CD4-positive, alpha-beta T cell treated with Interleukin-6 for 4 hours (primary cell): ENCODE measurements around the gene COL5A1.

Experiments
- DNase-seq: peaks from one replicate; pipeline ENCODE4 v3.0.0-alpha.2; 2020; ENCODE audit warnings: mixed read lengths

Gene COL5A1

GRCh38 chr9:134641173-134641989, at the start of gene COL5A1:
Gene COL5A1 (plus strand): TSS chr9:134641803. CDS start chr9:134642188, 385 bp downstream.
- DNase-seq, result peak; percentile 62

DNA sequence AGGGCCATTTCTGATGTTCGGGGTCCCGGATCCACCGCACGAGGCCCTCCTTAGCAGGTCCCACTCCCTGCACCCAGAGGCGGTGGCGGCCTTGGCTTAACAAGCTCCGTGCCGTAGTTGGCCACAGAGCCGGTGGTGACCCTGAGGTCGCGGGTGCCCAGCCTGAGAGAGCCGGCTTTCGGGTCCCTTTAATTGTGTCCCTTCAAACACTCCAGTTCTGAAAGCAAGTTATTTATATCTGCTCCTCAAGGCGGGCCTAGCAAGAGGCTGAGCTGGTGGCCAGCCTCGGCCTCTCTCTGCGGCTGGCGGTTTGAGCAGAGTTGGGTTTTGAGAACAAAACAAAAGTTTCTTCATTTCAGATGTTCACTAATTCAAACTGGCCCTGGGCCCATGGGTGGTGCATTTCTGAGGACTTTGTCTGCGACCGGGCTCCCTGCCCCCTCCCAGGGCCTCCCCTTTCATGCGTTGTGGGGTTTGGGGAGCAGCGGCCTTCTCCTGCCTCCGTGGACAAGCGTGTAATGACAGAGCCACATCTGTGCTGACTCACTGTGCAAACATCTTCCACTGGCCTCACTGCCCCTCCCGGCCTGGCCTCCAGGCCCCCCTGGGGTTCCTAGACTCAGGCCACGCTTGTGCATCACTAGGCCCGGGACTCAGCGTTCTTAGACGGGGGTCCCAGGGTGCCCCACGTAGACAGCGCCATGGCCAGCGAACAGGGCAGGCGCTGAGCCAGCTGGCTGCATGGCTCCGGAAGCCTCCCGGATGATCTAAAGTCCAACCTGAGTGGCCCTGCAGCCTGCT, 49.4 kb upstream of the COL5A1 start:
- no peak for DNase-seq

GRCh38 chr9:134592819-134593200, 48.8 kb upstream of the COL5A1 start:
- DNase-seq, result no peak

DNA sequence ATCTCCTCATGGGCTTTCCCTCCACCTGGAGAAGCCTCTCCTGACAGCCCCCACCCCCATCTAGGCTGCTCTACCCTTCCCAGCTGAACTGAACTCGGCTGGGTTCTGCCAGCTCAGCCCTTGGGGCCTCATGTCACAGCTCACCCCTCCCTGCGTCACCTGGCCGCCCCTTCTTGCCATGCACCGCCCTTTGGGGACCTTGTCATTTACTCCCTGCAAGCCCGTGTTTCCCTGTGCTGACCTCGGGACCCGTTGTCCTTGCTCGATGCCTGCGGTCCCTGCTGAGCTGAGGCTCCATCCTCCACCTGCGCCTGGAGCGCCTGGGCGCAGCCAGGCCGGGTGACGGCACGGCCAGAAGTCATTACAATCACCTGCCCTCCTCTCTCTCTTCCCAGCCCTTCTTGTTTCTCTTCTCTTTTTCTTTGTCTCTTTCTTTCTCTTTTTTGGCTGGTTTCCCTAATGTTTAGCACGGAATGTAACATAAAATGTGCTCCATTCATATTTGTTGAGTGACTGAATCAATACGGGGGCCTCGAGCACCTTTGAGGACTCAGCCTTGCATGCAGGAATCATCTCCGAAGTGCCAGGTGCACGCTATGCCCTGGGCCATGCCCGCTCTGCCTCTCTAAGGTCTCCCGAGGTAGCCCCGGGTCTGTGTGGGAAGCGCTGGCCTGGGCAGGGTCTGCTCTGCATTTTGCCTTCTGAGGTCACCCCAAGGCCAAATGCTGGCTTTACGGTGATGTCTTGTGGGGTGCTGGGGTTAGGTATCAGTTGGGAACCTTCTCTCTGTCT, 48.1 kb upstream of the COL5A1 start:
- DNase-seq, result no peak

- DNase-seq, result no peak
Measured at GRCh38 chr9:134594078-134594941, 47.3 kb upstream of the COL5A1 start.

- DNase-seq, result no peak
Measured at GRCh38 chr9:134595014-134595413, 46.6 kb upstream of the COL5A1 start.

GRCh38 chr9:134597041-134597913, 44.3 kb upstream of the COL5A1 start:
- DNase-seq, result no peak

DNA sequence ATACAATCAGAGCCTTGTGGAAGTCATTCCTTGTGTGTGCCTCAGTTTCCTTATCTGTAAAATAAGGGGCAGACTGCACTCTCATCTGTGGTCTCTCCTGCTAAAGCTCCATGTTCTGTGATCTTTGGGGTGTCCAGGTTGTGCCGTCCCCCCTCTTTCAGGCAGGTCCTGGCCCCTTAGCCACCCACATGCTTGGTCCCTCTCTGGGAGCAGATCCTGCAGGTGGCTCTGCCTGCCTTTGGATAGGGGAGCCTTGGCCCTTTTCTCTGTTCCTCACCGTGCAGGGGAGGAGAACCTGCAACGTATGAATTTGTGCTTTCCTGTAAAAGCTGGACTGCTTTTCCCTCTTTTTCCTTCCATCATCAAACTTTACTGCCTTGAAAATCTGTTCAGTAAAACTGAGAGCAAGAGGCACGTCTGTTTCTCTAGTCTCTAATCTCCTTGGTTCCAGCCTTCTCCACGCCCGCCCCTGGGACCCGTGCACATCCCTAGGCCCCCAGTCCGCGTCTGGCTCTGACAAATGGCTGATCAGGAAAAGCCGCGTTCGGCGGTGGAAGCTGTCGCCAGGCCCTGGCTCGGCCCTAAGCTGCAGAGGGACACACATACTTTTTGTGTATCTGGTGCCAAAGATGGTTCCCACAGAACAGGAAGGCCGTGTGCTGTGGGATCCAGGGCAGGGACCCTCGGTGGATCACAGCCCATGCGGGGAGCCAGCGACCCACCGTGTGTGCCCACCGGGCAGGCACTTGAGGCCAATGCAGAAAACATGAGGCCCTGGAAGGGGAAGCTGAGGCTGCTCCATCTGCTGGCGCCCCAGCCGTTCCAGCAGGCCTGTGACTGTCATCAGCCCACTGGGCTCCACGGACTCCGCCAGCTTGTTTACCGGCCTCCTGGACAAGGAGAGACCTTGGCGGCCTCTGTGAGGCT, 43.4 kb upstream of the COL5A1 start:
- no peak for DNase-seq

GRCh38 chr9:134598884-134599245, 42.7 kb upstream of the COL5A1 start:
- no peak for DNase-seq

- no peak for DNase-seq
Measured at GRCh38 chr9:134600371-134600770, 41.2 kb upstream of the COL5A1 start.

GRCh38 chr9:134600836-134601638, 40.6 kb upstream of the COL5A1 start:
- DNase-seq, result no peak

GRCh38 chr9:134601764-134602163, 39.8 kb upstream of the COL5A1 start:
- DNase-seq, result no peak

DNA sequence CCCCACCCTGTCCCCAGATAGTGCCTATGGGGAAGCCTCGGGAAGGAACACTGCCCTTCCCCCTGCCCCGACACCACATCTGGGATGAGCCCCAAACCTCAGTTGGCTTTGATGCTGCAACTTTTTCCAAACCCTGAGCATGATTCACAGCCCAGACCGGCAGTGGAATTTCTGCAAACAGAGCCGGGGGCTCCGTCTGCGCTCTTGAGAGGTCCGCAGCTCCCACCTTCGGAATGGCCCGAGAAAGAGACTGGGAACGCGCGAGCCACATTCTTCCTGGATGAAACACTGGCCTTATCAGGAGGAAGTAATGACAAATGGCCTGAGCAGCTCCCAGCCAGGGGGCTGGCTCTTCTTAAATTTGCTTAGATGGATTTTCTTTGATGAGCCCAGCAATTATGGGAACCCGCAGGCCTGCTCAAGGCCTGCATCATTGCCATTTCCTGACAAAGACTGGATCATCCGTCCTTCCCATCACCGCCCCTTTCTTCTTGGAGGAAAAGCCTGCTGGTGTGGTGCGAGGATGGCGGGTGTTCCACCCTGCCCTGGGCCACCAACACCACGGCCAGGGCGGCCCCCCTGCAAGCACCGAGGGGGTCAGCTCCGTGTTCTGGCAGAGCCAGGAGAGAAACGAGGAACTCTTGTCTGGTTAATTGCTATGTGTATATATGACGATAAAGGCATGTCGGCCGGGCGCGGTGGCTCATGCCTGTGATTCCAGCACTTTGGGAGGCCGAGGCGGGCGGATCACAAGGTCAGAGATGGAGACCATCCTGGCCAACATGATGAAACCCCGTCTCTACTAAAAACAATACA, 38.8 kb upstream of the COL5A1 start:
- DNase-seq, result no peak

DNA sequence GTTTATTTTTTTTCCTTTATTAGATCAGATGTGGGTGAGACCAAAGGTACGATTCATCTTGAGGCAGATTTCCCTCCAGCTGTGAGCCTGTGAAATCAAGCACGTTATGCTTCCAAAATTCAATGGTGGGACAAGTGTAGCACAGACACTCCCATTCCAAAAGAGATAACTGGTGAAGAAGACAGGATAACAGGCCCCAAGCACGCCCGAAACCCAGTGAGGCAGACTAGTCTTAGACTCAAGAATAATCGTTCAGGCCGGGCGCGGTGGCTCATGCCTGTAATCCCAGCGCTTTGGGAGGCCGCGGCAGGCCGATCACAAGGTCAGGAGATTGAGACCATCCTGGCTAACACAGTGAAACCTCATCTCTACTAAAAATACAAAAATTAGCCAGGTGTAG, 36.8 kb upstream of the COL5A1 start:
- DNase-seq, result no peak

- DNase-seq, result no peak
Measured at GRCh38 chr9:134605351-134605965, 36.1 kb upstream of the COL5A1 start.

GRCh38 chr9:134605966-134606357, 35.6 kb upstream of the COL5A1 start:
- no peak for DNase-seq

- no peak for DNase-seq
Measured at GRCh38 chr9:134606951-134607731, 34.5 kb upstream of the COL5A1 start.
